Measurements from ENCODE around the gene KLHDC4.

Gene KLHDC4

GRCh38 chr16:87762620-87763019 is 3.2 kb downstream of the KLHDC4 start:
- H3K4me2 ChIP-seq (ENCODE audit: insufficient read depth, low read length): peak overlapping the region; percentile 11; the same call in 1 of the 2 replicates
- H3K4me3 ChIP-seq (ENCODE audit: low read depth in 1 of 2, low read length in 2 of 2): no peak overlapping the region
- TF ChIP-seq EZH2 (IDR thresholded peaks at IDR 0.05; ENCODE audit: borderline replicate concordance, low read depth, low read length, severe bottlenecking): no peak
- no peak for TF ChIP-seq CTCF (IDR thresholded peaks at IDR 0.05; ENCODE audit: borderline replicate concordance, extremely low read depth, low read length, poor library complexity, severe bottlenecking)
- no peak for ATAC-seq (ENCODE audit: insufficient read depth, low read depth)
- H4K20me1 ChIP-seq (ENCODE audit: insufficient read depth, low read length): peaks cover 42% of the 10 kb centered on the region
- peaks cover 81% of the 10 kb centered on the region for H3K79me2 ChIP-seq (ENCODE audit: insufficient read depth, low read length)
- H3K27me3 ChIP-seq (ENCODE audit: insufficient read depth, low read length, poor library complexity): no peaks in the 10 kb centered on the region
- H3K4me1 ChIP-seq (ENCODE audit: insufficient read depth, low read length): peaks cover 46% of the 10 kb centered on the region
- H3K9ac ChIP-seq (ENCODE audit: low read depth, low read length): no peak overlapping the region
- no peaks in the 10 kb centered on the region for H3K9me3 ChIP-seq (ENCODE audit: insufficient read depth, low read length, severe bottlenecking)
- no peak overlapping the region for H3K27ac ChIP-seq (ENCODE audit: low read length)
- H2AFZ ChIP-seq (ENCODE audit: low read depth, low read length): no peak overlapping the region
- peaks cover 66% of the 10 kb centered on the region for H3K36me3 ChIP-seq (ENCODE audit: insufficient read depth, low read length)
- DNase-seq: no peak

- DNase-seq: no peak
- Histone ChIP-seq H3K9me3 (ENCODE audit: insufficient read depth, low read length, severe bottlenecking) (no peaks in the 10 kb centered on the region), H3K79me2 (ENCODE audit: insufficient read depth, low read length) (peaks cover 84% of the 10 kb centered on the region), H3K4me1 (ENCODE audit: insufficient read depth, low read length) (peaks cover 46% of the 10 kb centered on the region), H3K27ac (ENCODE audit: low read length) (no peak overlapping the region), H3K36me3 (ENCODE audit: insufficient read depth, low read length) (peaks cover 71% of the 10 kb centered on the region), H3K9ac (ENCODE audit: low read depth, low read length) (no peak overlapping the region), H3K27me3 (ENCODE audit: insufficient read depth, low read length, poor library complexity) (no peaks in the 10 kb centered on the region), H4K20me1 (ENCODE audit: insufficient read depth, low read length) (peaks cover 42% of the 10 kb centered on the region), H2AFZ (ENCODE audit: low read depth, low read length) (no peak overlapping the region), H3K4me2 (ENCODE audit: insufficient read depth, low read length) (no peak overlapping the region; the same call in 1 of the 2 replicates), H3K4me3 (ENCODE audit: low read depth in 1 of 2, low read length in 2 of 2) (no peak overlapping the region)
- no peak for ATAC-seq (ENCODE audit: insufficient read depth, low read depth)
- TF ChIP-seq CTCF (IDR thresholded peaks at IDR 0.05; ENCODE audit: borderline replicate concordance, extremely low read depth, low read length, poor library complexity, severe bottlenecking) (no peak), EZH2 (IDR thresholded peaks at IDR 0.05; ENCODE audit: borderline replicate concordance, low read depth, low read length, severe bottlenecking) (no peak)
Observed at GRCh38 chr16:87762071-87762571, 3.7 kb downstream of the KLHDC4 start.

GRCh38 chr16:87761060-87761459 is 4.7 kb downstream of the KLHDC4 start:
- Histone ChIP-seq H3K27me3 (ENCODE audit: insufficient read depth, low read length, poor library complexity) (no peaks in the 10 kb centered on the region), H3K79me2 (ENCODE audit: insufficient read depth, low read length) (peaks cover 84% of the 10 kb centered on the region), H3K9me3 (ENCODE audit: insufficient read depth, low read length, severe bottlenecking) (no peaks in the 10 kb centered on the region), H2AFZ (ENCODE audit: low read depth, low read length) (no peak overlapping the region), H3K9ac (ENCODE audit: low read depth, low read length) (no peak overlapping the region), H4K20me1 (ENCODE audit: insufficient read depth, low read length) (peaks cover 46% of the 10 kb centered on the region), H3K4me2 (ENCODE audit: insufficient read depth, low read length) (no peak overlapping the region), H3K4me3 (ENCODE audit: low read depth in 1 of 2, low read length in 2 of 2) (no peak overlapping the region), H3K27ac (ENCODE audit: low read length) (no peak overlapping the region), H3K4me1 (ENCODE audit: insufficient read depth, low read length) (peaks cover 36% of the 10 kb centered on the region), H3K36me3 (ENCODE audit: insufficient read depth, low read length) (peaks cover 82% of the 10 kb centered on the region)
- no peak for ATAC-seq (ENCODE audit: insufficient read depth, low read depth)
- TF ChIP-seq EZH2 (IDR thresholded peaks at IDR 0.05; ENCODE audit: borderline replicate concordance, low read depth, low read length, severe bottlenecking): no peak
- no peak for TF ChIP-seq CTCF (IDR thresholded peaks at IDR 0.05; ENCODE audit: borderline replicate concordance, extremely low read depth, low read length, poor library complexity, severe bottlenecking)
- no peak for DNase-seq

Data from DND-41 (cell line).